ENCODE data around the gene LECT2.

GRCh38 chr5:135986891-135987401, 32.2 kb upstream of the LECT2 start:
- no peak for TF ChIP-seq POLR2A (IDR thresholded peaks at IDR 0.05)
- no peak for TF ChIP-seq CTCF (IDR thresholded peaks at IDR 0.05)
